HG03159 (cell line): ENCODE results near the gene AAK1.
"Not testable (repeated sequence)": the region's sequence is repeated elsewhere in the genome, so short reads cannot be mapped to it uniquely, and the experiment has no call there.

Source experiments
- ATAC-seq: cut with Tn5 transposase; IDR thresholded peaks from one replicate; pipeline ENCODE4 v1.9.1; 2021; ENCODE audit warnings: mild to moderate bottlenecking, moderate library complexity; ENCODE audit not compliant: unreplicated experiment

The AAK1 gene

DNA sequence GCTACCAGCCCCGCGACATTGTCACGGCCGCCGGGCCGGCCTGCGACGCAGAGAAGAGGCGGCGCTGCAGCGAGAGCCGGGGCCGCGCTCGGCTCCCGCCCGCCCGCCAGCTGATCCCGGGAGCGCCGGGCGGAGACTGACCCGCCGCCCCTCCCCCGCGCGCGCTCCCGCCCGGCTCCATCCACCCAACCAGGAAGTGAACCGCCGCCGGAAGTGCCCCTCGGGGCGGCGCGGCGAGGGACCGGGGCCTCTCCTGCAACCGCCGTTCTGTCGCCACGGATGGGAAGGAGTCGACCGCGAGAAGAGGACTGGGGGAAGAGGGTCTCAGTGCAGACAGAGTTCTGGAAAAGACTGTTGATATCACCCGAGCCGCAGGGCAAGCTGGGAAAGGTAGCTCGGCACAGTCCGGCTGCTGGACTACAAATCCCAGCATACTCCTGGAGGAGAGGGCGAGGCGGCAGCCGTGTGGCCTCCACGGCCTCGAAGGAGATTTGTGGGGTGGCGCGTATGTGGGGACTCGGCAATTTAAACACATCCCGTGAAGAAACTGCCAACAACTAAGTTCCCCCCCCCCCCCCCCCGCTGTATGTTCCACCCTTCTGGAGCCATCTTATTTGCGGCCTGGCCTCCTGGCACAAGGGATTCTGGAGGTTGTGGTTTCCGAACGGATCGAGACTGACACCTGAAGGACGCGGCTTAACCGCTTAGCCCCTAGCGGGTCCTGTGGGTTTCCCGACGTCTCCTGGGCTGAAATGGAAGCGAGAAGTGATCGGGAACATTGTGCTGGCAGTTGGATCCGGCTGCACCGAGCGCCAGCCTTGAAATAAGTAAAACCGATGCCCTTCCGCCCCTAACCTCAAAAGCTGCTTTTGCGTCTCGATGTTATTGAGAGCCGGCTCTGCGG is at the start of gene AAK1:
Gene AAK1 (minus strand): TSS at position 138 of the 904 bp plus-strand sequence. CDS start 699 bp downstream, outside the sequence.
- peak; percentile 40 for ATAC-seq

DNA sequence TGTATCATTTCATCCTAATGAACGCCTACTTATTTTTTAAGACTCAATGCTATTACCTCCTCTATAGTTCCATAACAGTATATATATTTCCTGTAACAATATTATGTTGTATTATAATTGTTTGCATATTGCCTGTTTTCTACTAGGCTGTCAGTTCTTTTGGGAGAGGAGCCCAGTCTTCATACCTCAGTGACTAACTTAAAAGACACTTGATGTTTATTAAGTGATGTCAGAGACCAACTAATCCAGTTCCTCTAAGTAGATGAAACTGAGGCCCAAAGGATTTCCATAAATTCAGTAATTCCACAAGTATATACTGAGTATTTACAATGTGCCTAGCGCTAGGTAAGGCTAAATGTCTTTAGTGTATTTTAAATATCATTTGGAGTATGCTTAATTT is 48.9 kb upstream of the AAK1 start:
- ATAC-seq = no peak

DNA sequence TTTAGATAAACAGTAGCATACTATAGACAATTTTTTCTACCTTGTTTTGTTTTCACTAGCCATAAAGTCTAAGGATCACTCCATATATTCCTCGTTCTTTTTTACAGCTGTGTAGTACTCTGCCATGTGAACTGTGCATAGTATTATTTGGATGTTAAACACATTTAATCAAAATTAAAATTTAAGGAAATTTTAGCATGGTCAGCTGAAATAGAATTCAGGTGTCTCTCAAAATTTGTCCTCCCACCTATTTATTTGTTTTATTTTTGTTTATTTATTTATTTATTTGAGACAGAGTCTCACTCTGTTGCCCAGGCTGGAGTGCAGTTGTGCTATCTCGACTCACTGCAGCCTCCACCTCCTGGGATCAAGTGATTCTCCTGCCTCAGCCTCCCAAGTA is 46.4 kb upstream of the AAK1 start:
- ATAC-seq = no peak

DNA sequence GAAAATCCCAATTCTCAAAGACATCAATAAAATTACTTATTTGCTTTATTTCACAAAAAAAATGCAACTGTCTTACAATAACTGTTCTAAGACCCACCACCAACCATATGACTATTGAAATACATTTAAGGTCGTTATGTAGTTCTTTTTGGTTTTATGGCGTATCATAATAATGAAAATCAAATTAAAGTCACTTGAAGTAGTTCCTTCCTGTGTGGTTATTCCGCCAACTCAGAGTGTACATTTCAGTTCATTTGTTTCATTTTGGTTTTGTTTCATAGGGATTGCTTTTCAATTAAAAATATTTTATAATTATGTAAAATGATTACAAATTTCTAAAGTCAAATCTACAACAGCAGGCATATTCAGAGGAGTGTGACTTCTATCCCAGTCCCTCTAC is 45.9 kb upstream of the AAK1 start:
- ATAC-seq = no peak

DNA sequence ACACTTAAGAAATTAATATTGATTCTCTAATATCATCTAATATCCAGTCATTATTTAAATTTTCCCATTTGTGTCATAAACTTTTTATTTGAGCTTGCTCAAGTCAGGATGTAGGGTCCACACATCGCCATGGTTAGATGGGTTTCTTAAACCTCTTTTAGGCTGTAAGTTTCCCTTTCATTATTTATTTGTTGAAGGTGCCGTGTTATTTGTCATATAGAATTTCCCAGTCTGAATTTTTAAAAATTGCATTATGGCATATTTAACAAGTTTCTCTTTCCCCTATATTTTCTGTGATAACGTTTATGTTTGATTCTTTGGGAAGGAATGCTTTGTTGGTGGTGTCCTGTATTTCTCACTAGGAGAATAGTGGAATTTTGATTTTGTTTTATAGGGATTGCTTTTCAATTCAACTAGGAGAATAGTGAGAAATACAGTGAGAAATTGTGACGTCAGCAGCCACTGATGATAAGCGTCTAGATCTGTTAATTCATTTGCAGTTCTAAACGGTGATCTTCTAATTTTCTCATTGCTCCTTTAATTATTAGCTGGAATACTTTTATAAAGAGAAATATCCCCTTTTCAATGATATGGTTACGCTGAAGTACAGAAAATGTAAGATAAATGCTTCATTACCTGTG is 44.6 kb upstream of the AAK1 start:
- ATAC-seq = no peak

DNA sequence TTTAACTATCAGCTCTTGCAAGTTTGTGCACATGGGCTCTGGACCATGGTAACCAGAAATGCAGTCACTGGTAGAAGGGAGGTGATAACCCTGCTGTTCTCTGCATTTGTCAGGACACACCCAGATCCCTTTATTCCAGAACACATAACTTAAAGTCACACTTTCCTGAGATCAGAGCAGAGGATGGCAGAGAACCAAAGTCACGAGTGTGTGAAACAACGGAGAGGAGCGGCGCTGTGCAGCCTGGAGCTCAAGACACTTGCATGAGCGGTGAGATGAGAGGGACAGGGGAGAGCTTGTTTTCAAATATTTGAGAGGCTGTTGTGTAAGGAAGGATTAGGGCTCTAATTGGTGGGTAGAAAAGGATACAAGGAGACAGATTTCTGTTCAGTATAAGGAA is 43.3 kb upstream of the AAK1 start:
- no peak for ATAC-seq

DNA sequence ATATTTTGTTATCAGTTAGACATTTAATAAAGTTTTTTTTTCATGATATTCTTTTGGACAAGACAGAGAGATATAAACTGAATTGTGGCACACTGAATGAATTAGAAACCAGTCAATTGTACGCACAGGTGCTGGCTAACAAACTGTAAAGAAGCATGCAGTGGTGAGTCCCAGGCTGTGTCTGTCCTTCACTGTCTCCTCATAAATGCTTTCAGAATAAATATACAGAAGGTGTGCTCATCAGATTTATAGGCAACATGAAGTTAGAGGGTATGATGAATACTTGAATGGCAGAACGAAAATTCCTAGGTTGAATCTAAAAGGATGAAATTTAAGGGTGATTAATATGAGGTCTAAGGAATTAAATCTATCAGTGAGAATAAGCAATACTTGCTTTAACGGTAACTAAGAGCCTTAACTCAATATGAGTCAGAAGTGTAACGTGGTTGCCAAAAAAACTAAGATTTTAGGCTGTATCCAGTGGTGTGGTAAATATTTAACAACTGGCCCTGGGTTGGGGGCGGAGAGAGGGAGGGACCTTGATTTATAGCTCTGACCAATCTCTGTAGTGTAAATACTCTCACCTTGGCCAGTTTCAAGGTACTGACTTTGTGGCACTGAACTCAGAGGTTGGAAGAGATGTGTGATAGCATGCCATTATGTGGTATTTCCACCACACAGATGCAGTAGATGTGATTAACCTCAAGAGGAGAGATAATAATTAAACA is 41.9 kb upstream of the AAK1 start:
- ATAC-seq = peak; percentile 77

DNA sequence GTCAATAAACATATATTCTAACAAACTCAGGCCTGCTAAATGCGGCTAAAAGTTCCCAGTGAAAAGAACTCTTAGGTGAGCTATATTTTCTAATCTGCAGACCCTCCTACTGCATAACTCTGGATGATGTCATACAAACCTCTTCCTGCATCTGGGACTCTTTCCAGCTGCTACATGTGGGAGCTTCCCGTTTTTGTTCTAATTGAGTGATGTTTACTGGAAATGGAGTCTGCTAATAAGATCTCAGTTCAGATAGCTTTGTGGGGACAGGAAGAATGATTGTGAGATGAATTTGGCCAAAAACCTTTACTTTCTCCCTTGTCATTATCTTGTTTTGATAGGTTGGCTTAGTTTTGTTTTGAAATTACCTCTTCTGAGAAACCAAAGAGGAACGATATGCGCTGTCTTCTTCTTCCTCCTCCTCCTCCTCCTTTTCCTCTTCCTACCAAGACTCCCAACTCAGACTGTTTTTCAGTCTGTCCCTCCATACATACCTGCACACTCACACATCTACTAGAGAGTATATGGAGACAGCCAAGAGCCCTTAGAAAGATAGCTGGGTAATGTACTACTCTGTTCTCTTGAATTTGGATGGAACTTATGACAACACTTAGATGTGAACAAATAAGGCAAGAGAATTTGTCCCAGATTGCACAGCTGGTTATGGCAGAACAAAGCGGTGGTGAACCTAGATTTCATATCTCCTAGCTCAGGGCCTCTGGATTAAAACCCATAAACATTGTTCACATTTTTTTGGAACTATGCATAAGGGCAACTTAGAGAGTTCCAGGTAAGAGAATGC is 39.8 kb upstream of the AAK1 start:
- no peak for ATAC-seq

DNA sequence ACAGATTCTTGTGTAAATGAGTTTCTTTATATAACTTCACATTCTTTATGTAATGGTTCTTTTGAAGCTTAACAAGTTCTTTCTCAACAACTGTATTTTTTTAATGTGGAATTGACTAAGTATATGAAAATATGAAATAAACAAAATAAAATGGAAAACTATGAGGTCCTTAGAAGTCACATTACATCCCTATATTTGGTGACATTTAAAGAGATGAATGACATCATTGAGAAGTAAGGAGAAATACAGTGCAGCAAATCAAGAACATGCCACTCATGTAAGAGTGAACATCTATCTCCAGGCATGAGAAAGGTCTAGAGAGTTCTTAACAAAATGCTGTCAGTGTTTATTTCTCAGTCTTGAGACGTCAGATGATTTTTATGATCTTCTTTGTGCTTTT is 39.0 kb upstream of the AAK1 start:
- ATAC-seq = no peak

DNA sequence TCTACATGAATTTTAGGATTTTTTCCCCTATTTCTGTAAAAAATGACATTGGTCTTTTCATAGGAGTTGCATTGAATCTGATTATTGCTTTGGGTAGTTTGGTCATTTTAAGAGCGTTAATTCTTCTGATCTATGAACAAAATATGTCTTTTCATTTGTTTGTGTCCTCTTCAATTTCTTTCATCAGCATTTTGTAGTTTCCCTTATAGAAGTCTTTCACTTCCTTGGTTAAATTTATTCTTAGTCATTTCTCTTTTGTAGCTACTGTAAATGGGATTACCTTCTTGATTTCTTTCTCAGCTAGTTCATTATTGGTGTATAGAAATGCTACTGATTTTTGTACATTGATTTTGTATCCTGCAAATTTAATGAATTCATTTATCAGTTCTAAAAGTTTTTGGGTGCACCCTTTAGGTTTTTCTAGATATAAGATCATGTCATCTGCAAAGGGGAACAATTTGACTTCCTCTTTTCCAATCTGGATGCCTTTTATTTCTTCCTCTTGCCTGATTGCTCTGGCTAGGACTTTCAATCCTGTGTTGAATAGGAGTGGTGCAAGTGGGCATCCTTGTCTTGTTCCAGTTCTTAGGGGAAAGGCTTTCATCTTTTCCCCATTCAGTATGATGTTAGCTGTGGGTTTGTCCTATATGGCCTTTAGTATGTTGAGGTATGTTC is 36.6 kb upstream of the AAK1 start:
- no peak for ATAC-seq

DNA sequence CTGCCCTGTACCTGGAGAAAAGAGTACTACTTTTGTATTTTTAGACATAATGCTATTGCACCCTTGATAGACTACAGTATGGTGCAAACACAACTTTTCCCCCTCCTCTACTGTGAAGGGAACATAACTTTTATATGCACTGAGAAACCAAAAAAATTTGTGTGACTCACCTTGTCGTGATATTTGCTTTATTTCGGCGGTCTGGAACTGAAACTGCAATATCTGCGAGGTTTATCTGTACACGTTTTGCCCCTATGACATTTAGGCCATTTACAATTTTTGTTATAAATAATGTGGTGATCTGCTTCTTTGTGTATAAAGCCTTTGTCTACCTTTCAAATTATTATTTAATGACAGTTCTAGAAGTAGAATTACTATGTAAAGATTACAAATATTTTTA is 34.4 kb upstream of the AAK1 start:
- no peak for ATAC-seq

DNA sequence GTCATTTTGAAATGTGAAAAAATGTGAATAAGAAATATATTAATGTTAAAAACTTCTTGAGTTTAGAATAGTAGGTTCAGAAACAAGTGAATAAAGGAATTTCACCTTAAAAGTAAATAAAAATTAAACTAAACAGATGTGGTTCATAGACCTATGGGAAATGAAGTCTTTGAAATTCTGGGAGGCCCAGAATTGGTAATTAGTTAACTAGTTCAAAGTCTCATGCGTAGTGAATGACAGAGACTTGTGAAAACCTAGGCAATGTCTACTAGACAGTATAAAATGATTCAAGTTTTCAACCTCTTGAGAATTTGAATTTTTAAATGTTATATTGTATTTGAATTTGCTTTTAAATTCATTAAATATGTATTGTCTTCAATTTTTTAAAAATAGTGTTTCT is 32.6 kb upstream of the AAK1 start:
- ATAC-seq = no peak

DNA sequence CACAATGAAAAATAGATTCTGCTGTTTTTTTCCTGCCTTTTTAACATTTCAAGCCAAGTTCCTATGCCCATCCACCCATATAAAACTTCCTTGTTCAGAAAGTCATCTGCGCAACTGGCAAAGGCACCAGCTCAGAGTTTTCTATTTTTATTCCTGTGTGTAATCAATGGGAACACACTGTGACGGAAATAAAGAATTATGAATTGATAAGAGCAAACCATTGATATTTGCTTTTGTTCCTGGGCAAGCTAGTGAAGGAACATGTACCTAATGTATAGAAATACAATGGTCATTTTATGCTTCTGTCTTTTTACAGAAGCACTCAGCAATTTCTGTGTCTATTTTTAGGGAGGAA is 30.8 kb upstream of the AAK1 start:
- no peak for ATAC-seq

DNA sequence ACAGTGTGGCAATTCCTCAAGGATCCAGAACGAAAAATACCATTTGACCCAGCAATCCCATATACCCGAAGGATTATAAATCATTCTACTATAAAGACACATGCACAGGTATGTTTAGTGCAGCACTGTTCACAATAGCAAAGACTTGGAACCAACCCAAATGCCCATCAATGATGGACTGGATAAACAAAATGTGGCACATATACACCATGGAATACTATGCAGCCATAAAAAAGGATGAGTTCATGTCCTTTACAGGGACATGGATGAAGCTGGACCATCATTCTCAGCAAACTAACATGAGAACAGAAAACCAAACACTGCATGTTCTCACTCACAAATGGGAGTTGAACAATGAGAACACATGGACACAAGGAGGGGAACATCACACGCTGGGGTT is 29.6 kb upstream of the AAK1 start:
- not testable (repeated sequence) for ATAC-seq

DNA sequence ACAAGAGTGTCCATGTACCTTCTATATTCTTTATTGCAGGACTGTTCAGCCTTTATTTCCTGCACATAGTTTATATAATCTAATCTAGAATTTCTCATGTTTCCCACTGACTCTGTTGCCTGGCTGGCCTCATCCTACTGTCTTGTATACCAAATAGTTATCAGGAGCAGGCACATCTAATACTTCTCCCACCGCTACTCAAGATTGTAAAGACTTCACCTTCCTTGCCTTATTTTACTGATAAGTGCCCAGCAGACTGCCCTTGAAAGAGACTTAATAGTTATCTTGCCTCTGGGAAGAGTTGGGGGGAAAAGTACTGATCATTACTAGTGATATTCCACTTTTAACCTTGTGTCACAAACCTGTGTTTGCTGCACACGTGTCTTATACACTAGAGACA is 26.1 kb upstream of the AAK1 start:
- ATAC-seq = no peak

DNA sequence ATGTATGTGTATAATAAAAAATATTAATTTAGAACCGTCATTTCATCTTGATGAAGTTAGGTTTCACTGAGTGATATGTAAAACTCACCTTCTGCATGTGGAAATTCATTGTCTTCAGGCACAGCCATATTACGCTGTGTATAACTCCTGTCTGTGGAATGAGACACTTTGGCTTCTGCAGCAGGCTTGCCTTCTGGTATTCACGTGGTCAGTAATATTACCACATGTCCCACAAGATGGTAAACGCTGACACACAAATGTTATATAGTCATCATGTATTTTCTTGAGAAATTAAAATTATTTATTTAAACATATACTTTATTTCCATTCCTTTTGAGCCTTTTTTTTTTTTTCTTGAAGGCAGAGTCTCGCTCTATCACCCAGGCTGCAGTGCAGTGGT is 25.1 kb upstream of the AAK1 start:
- ATAC-seq = no peak

DNA sequence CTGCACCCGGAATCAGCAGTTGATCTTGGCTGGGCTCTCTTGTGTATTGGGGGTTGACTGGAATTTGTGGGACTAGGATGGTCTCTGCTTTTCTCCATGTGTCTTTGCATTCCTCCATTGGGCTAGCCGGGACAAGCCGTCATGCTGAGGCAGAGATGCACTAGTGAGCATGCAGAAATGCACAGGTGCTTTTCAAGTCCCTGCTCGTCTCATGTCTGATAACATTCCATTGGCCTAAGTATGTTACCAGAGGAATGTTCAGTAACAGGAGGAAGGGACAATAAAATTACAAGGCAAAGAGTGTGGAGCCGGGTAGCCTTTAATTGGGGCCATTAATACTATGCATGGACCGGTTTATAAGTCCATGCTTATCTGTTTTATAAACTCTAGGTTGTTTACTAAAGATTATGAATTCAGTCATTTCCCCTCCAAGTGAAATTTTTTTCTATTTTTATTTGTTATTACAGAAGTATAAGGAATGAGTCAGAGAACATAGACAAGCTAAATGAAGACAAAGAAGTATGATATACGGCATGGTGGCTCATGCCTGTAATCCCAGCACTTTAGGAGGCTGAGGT is 24.4 kb upstream of the AAK1 start:
- ATAC-seq = no peak

DNA sequence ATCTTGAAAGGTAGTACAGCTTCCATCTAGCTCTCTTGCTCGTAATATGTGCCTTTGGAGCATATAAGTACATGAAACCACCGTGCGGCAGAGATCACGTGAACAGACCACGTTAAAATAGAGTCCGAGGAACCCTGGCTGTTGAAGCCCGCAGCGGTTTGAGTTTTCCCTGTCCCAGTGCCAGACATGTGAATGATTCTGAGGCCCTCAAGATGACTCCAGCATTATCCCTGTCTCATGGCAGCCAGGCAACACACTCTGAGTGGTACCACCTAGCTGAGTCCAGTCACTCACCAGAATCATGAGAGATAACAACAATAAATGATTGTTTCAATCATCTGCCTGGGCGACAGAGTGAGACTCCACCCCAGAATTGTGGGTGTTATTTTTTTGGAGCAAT is 21.6 kb upstream of the AAK1 start:
- no peak for ATAC-seq

DNA sequence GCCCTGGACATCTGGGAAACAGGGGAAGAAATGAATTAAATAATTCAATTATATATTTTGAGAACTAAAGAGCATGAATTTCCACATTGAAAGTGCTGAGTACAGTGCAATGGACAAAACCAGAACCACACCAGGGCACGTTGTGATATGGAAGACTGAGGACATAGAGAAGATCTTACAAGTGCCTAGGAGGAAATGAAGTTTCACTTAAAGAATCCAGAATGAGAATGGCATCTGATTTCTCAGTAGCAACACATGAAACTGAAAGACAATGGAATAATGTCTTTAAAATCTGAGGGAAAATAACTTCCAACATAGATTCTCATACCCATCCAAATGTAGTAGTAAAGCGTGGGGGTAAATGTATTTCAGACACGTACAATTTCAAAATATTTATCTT is 20.3 kb upstream of the AAK1 start:
- ATAC-seq = no peak

DNA sequence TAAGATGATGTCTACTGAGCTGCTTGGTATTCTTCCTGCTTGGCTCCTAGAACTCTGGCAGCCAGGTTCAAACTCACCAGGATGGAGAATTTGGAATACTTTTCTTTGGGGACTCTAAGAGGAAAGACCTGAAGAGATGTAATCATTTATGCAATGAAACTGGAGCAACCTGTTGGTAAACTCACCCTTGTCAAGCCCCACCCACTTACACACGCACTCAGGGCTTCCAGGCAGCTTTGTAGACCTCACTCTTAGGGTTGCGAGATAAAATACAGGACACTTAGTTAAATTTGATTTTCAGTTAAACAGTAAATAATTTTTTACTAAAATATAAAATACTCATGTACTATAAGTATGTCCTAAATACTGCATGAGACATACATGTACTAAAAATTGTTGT is 19.0 kb upstream of the AAK1 start:
- not testable (repeated sequence) for ATAC-seq
